GM12801 (cell line): ENCODE results near the gene CETP.

Experiments used
- TF ChIP-seq, protein P1 (sequence below): IDR thresholded peaks from one replicate; pipeline ENCODE4 v1.5.1; 2011; ENCODE audit warnings: control low read depth; ENCODE audit not compliant: insufficient read length; ENCODE audit errors: extremely low read depth

The CETP gene

DNA sequence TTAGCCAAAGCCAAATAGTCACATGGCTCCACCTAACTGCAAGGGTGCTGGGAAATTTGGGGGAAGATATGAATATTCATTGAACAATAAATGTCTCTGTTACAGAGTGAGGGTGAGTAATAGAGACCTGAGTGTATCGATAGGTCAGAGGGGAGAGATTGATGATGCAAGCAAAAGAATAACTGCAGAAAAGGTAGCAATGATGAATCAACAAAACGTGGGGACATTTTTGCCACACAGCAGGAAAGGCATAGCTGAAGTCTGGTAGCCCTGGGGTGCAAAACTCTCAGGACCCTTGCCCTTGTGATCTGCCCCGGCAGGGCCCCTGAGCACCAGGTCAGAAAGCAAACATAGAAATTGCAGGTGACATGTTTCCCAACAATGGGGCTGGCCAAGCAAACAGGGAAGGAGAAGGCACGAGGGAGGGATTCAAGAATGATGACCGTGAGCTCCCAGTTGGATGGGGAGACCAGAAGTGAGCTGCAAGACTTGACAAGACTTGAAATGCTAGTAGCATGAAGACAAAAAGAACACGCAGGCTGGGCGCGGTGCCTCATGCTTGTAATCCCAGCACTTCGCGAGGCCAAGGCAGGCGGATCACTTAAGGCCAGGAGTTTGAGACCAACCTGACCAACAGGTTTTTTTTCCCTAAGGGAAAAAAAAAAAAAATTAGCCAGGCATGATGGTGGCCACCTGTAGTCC, 42.5 kb upstream of the CETP start:
- TF ChIP-seq, protein P1, sequence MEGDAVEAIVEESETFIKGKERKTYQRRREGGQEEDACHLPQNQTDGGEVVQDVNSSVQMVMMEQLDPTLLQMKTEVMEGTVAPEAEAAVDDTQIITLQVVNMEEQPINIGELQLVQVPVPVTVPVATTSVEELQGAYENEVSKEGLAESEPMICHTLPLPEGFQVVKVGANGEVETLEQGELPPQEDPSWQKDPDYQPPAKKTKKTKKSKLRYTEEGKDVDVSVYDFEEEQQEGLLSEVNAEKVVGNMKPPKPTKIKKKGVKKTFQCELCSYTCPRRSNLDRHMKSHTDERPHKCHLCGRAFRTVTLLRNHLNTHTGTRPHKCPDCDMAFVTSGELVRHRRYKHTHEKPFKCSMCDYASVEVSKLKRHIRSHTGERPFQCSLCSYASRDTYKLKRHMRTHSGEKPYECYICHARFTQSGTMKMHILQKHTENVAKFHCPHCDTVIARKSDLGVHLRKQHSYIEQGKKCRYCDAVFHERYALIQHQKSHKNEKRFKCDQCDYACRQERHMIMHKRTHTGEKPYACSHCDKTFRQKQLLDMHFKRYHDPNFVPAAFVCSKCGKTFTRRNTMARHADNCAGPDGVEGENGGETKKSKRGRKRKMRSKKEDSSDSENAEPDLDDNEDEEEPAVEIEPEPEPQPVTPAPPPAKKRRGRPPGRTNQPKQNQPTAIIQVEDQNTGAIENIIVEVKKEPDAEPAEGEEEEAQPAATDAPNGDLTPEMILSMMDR = no peak

DNA sequence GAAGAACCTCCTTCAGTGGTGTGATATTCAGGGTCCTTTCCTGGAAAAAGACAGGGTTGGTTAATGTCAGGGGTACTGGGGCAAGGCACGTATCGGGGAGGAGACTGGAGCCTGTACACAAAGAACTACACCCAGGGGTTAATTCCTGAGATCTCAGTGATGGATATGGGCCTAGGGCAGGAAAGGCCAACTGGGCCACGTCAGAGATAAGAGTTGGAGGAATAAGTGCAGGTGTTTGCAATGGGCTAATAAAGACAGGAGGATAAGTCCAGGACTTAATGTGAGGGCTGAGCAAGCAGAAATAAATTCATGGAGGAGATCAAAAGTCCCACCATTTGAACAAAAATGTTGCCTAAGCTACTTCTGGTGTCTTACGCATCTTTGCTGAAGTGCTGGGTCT, 40.2 kb upstream of the CETP start:
- TF ChIP-seq, protein P1 = no peak

DNA sequence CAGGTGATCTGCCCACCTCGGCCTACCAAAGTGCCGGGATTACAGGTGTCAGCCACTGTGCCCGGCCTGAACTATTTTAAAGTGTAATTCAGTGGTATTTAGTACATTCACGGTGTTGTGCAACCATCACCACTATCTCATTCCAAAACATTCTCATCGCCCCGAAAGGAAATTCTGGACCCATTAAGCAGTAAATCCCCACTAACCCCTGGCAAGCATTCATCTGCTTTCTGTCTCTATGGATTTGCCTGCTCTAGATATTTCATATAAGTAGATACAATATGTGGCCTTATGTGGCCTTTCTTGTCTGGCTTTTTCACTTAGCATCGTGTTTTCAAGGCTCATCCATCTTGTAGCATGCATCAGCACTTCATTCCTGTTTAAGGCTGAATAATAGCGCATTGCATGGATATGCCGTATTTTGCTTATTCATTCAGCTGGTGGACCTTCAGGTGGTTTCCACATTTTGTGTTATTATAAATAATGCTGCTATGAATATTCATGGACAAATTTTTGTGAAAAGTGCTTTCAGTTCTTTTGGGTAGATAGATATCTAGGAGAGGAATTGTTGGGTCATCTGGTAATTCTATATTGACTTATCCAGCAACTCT, 38.2 kb upstream of the CETP start:
- TF ChIP-seq, protein P1 = no peak

DNA sequence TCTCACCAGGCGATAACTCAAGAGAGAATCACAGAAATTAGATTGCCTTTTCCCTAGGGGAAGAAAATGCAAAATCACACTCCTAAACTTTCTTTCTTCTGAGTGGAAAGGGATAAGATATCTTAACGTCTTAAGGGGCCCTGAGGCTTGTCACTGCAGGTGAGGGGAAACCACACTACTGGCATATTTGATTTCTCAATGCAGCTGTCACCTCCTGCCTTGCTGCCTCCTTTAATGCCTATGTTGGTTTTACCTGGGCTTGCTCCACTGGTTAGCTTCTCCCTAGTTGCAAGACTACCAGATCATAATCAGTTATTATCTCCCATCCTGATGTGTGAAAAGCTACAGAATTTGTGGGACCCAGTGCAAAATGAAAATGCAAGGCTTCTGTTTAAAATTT, 34.3 kb upstream of the CETP start:
- TF ChIP-seq, protein P1 = no peak

DNA sequence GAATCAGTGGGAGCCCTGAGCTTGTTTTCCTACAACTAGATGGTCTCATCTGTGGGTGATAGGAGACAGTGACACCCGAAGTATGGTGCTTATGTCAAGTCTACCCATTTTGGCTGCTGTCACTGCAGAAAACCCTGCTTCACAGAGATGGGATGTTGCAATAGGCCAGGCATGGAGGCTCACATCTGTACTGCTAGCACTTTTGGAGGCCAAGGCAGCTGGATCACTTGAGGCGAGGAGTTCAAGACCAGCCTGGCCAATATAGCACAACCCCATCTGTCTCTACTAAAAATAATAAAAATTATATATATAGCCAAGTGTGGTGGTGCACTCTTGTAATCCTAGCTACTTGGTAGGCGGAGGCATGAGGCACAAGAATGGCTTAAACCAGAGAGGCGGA, 32.1 kb upstream of the CETP start:
- TF ChIP-seq, protein P1 = no peak

DNA sequence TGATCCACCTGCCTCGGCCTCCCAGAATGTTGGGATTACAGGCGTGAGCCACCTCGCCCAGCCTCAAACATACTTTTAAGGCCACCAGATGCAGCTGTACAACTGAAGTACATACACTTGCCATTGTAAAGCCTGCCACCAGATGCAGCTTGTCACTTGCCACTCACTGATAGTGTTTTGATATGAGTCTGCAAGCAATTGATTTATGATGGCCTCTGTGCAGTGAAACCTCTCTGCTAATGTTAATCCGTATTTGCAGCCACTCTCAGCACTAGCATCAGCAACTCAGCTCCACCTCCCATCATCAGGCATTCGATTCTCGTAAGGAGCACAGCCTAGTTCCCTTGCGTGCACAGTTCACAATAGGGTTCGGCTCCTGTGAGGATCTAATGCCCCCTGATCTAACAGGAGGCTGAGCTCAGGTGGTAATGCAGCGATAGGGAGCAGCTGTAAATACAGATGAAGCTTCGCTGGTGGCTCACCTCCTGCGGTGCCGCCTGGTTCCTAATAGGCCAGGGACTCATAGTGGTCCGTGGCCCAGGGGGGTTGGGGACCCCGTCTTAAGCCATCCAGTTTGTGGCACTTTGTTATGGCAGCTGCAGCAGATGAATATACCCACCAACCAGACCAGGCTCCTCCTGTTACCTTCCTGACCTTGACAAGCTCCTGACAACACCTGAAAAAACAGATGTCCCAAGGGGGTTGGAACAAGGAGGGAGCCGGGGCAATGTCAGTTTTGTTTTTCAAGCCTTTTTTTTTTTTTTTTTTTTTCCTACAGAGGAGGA, 31.1 kb upstream of the CETP start:
- TF ChIP-seq, protein P1 = no peak

DNA sequence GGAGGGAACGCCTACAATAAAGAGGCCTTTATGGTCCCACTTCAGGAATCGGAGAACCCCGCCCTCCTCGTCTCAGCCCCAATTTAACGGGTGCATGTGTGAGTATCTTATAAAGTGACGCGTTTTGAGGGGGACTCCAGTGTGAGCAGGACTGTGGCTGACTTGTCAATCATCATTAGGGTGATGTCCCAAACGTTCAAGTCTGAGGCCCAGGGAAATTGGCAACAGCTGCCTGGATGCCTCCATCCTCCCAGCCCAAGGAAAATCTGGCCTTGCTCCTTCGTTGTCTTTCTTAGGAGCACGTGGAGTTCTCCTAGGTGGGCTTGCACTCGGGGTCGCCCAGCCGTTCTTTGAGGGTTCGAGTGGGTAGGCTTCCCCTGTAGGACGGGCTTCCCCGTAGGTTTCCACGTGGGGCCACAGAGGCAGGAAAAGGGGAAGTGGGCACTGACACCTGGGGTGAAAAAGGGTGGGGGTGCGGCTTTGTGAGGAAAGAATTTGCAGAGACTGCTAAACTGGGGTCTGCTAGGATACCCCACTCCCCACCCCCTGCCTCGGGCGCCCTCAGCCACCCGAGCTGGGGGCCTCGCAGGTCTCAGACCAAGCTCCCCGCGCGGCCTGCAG, 30.4 kb upstream of the CETP start:
- TF ChIP-seq, protein P1 = no peak
